Left colon (tissue), 2 donors: ENCODE data around the gene MISP3. TPM values are rescaled to one million over a fixed set of nuclear protein-coding genes. Genes with fewer than 3 reads are reported as not detected.

ENCODE experiments used
- ATAC-seq: fragments of 200-7000 bp; cut with Tn5 transposase; one replicate; pipeline ENCODE4 v1.9.1; 2020; ENCODE audit warnings: mild to moderate bottlenecking, moderate library complexity
- DNase-seq, 2 donors: peaks; one replicate each; pipeline ENCODE4 v3.0.0-alpha.2; 2020
- intact Hi-C, 2 donors: fragments of 100-400 bp; cut with DNase I in 1 of 2; cut with micrococcal nuclease in 1 of 2; formaldehyde crosslinking; loops; one replicate each; pipeline versions ENCODE4 v1.11.2 to v1.14.0; 2022; cut with DNase I, micrococcal nuclease
- total RNA-seq, 2 donors: library from RNA; stranded (reverse); fragmentation: NEBNext Ultra II Directional; extraction: Animal tissue kit (Norgen Biotek cat#: 25700); gene quantifications; one replicate each; pipeline ENCODE4 v1.2.1, GENCODE V29; 2021
- donor health status: DM: no; HTN: no; CAD: no.
- donor health status: DM: yes; HTN: yes; CAD: no.

MISP3 gene
- total RNA-seq, 2 donors from 2014 or later = 32.9 to 40.3 TPM

DNA sequence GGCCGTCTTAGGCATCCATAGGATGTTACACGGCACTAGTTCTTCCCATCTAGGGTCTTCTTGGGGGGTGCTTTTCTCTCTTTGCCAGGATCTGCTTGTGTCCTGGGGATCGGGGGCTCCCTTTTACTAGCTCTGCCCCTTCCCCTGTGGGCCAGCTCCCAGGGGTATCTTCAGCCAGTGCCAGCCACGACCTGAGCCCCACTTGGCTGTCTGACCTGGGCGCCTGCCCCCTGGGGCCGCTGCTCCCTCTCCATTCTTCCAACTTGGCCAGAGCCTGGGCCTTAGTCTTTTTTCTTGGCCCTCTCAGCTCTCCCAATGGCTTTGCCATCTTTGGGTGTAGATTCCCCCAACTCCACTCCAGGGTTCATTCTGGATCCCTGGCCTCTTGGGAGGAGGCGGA lies 41.9 kb downstream of the MISP3 start:
- ATAC-seq (no peak), DNase-seq (no peak)
- intact Hi-C loops = no loop called here

DNA sequence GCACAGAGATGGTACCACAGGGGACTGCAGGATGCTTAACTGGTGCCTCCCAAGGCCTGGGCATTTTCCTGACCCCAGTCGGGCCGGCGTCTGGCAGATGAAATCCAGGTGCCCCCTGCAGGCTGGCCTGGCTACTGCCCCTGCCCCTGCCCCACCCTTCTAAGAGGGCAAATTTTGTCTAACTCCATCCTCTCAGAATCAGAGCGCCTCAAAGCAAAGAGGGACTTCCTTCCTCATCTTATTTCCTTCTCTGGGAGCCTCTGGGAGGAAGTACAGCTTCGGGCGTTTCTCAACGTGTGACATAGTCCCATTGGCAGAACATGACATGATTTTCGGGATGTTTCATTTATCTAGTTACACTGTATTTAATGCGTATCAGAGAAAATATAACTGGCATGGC lies 42.3 kb downstream of the MISP3 start:
- intact Hi-C loops = no loop called here
- ATAC-seq (peak; percentile 16), DNase-seq (peak; percentile 59 to 77)

DNA sequence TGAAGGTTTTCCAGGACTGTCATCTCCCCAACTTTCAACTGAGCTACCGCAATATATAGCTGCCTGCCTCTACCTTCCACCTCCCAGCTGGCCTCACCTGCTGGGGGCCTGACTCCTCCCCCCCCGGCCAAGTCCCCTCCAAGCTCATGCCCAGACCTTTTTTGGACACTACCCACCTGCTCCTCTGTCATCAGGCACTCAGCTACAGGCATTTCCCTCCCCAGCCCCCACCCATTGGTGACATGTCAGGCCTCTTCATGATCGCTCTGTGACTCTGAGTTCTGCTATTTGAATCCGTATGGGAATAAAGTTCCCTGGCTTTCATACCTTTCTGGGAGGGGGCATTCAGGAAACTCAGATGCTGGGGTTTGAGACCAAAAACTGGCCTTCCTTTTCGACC lies 43.2 kb downstream of the MISP3 start:
- DNase-seq (no peak), ATAC-seq (no peak)
- intact Hi-C loops = no loop called here

DNA sequence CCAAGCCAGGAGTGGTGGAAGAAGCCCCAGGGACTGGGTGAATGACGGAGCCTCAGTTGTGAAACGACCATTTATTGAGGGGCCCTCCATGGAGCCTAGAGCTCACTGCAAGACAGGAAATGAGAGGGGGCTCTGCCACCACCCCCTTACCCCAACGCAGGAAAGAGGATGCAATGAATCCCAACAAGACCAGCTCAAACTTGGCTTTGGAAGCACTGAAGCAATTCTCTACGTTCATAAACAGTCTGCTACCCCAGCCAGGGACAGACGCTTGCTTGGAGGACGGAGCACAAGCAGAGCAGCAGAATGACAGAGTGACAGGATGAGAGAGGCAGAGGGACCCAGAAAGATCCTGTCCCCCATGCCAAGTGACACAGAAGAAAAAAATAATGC lies 43.9 kb downstream of the MISP3 start:
- intact Hi-C loops = no loop called here
- no peak for ATAC-seq
- no peak for DNase-seq

DNA sequence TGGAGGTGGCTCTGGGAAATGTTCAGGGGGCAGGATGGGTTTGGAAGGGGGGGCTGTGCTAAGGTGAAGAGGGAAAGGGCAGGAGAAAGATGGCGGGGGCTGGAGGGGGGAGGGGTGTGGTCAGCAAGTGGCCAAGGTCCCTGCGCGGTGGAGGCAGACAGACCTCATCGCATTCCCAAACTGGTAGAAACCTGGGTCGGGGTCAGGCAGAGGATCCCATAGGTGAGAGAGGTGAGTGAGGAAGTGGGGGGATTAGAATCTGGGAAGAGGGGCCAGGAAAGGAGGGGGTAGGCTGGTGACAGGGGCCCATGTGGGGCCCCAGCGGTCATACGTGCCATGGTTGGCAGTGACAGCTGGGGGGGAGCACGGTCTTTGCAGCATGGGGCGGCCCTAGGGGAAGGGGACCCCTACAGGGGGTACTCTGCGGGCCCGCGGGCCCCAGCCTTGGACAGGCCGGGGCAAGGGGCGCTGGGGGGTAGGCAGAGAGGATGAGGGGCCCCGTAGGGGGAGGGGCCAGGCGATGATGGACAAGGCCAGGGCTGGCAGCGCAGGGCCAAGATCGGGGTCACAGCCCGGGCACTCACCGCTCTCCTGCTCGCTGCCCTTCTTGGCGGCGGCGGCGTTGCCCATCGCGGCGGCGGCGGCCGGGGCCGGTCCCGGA lies 44.5 kb downstream of the MISP3 start:
- intact Hi-C loops = no loop called here
- DNase-seq (peak; percentile 48 to 55), ATAC-seq (no peak)

DNA sequence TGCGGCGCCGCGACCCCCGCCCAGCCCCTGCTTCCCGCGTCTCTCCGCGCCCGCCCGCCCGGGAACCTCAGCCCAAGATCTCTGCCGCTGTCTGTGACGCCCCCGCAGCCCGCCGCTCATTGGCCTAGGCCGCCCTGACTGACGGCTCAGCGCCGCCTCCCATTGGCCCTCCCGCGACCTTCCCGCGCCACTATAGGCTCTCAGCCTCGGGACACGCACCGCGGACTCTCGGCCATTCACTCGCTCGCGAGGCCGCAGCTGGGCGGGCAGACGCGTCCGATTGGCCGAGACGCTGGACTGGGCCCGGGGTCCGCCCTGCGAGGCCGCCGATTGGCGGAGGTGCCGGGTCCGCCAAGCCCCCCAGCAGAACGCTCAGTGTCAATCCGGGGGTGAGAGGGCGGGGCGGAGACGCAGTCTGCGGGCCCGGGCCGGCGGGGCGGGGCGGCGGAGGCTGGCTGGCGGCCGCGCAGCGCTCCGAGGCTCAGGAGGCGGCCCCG lies 45.1 kb downstream of the MISP3 start, which contains the start of gene PRKACA:
Gene PRKACA, minus strand, starts transcription at position 95 of the 497 bp plus-strand sequence. CDS start 215 bp downstream, outside the sequence.
- peak; percentile 98 to 99 for DNase-seq
- intact Hi-C loops = no loop called here
- ATAC-seq = peak; percentile 88

DNA sequence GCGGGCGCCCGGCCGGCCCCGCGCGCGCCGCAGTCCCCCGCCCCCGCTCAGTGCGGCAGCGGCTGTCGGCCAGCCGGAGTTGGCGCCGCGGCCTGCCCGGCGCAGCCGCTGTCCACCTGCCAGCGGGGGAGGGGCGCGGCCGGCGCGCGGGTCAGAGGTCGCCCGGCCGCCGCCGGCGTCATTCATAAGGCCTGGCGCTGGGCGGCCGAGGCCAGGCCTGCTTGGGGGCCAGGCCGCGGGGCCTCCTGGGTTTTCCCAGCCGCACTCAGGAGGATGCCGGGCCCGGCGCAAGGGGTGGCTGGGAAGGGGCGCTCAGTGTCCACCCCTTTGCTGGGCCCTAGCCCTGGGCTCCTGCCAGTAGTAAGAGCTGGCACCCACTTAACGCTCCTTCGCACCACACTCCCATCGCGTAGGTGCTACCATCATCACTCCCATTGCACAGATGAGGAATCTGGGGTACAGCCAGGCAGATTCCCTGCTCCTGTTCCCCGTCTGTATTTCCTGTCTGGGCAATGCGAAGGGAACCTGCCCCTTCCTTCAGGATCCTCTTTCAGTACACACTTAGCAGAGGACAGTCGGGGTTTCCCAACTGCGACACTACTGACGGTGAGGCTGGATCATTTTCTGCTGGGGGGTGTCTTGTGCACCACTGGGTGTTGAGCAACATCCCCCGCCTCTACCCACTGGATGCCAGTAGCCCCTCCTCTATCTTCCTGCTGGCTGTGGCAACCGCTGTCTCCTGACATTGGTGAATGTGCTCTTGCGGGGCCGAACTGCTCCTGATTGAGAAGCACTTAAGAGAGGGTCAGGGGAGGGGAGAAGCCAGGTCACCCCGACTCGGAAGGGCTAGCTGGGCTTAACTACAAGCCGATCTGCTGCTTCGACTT lies 45.8 kb downstream of the MISP3 start:
- intact Hi-C loops = no loop called here
- ATAC-seq (no peak), DNase-seq (peak; percentile 62 to 86)

DNA sequence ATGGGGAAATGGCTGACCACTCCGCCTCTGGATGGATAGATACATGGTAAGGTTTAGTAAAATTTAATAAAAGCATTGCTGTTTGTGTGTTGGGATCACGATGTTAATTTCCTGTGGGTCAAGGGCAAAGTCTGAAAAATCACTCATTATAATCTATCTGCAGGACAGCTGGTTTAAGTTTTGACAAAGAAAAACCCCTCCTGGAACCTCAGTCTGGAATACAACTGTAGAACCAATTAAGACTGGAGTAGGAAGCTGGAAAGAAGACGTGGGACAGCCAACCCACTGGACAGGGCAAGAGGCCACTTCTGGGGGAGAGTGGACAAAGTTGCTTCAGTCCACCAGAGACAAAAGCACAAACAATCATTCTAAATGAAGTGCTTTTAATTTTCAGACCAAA lies 46.6 kb downstream of the MISP3 start:
- intact Hi-C loops = no loop called here
- ATAC-seq (no peak), DNase-seq (no peak)

DNA sequence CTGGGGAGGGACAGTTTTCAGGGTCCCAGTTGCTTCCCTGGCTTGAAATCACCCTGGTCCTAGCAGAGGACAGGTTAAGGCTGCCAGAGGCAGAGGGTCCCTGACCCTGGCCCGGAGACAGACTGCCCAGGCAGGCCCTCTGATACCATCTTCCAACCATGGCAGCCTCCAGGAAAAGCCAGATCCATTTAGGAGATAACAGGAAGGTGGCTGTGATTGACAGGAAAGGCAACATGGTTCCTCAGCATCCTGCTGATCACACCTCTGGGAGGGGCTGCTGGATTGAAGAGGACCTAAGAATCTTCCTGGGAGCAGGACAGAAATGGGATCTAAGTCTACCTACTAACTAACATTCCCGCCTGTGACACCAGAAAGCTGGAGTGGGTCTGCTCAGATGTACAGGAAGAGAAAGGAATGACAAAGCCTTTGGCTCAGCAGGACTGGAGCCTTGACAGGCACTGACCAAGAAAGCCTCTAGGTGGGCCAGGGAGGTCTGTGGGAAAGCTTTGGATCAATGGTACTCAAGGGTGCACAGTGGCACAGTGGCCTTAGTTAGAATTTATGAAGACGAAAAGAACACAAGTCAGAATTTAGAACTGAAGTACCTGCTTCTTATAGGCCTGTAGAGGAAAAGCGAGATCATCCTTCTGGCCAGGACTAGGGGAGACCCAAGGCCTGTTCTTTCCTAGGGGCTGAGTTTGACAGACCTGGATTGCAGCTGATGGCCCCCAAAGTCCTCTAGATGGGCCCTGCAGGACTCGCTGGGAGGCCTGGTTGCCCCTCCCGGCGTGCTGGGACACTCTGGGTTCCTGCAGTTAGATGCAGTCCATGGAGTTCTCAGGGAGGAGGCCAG lies 47.3 kb downstream of the MISP3 start:
- ATAC-seq (no peak), DNase-seq (no peak)
- intact Hi-C loops = no loop called here

DNA sequence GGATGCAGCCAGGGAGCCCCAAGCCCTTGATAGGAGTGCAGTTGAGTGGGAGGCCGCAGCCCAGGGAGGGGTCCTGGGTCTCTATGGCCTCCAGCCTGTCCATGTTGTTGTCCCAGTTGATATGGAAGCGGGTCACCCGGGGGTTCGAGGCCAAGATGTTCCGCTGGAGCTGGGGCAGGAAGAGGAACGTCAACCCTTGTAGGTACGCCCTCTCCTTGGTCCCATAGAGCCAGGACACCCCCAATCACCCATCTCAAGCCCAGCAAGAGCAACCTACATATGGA lies 47.9 kb downstream of the MISP3 start:
- ATAC-seq (no peak), DNase-seq (no peak)
- intact Hi-C loops = no loop called here

DNA sequence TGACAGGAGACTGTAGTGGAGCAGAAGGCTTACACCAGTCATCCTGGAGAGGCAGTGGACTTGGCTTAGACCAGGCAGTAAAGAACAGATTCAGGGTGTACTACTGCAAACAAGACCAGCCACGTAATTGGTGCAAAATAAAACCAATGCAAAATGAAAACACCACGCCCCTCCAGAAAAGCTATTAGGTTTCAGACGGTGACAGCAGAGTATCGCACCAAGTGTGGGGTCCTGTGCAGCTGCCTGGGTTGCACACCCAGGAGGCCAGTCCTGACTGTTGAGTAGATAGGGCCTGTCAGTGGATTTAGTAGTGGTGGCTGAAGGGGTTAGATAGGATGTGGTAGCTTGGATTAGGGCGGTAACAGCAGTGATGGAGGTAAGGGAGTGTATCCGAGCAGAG lies 50.3 kb downstream of the MISP3 start:
- no peak for ATAC-seq
- intact Hi-C loops = no loop called here
- DNase-seq = no peak

Other genes starting within 250 kb of the MISP3 start
- gene NANOS3, start 195.7 kb upstream of the MISP3 start, total RNA-seq = under 1 TPM in 1 of 2 donors, not detected in 1; 0.56 TPM
- 1 to 10 TPM; 7.9 to 9.1 TPM for gene BRME1, start 166.7 kb upstream of the MISP3 start, total RNA-seq
- gene CC2D1A, start 166.6 kb upstream of the MISP3 start, total RNA-seq = 100 to 1,000 TPM in 1 of 2 donors, 10 to 100 TPM in 1; 90.8 to 132 TPM
- 1 to 10 TPM; 2.7 to 5.3 TPM for gene PODNL1, start 134.4 kb upstream of the MISP3 start, total RNA-seq
- 10 to 100 TPM; 30.5 to 33.9 TPM for gene DCAF15, start 120.3 kb upstream of the MISP3 start, total RNA-seq
- gene RFX1, start 66.5 kb upstream of the MISP3 start, total RNA-seq = 10 to 100 TPM; 11.6 to 12.0 TPM
- not detected for gene RLN3, start 44.6 kb upstream of the MISP3 start, total RNA-seq
- gene IL27RA, start 41.0 kb upstream of the MISP3 start, total RNA-seq = 1 to 10 TPM; 1.9 to 3.6 TPM
- under 1 TPM; 0.59 to 0.79 TPM for gene PALM3, start 10.7 kb upstream of the MISP3 start, total RNA-seq
- gene C19orf67, start 13.0 kb downstream of the MISP3 start, total RNA-seq = under 1 TPM in 1 of 2 donors, not detected in 1; 0.42 TPM
- 10 to 100 TPM; 45.8 to 51.5 TPM for gene SAMD1, start 18.0 kb downstream of the MISP3 start, total RNA-seq
- 10 to 100 TPM; 78.8 to 80.1 TPM for gene PRKACA, start 45.0 kb downstream of the MISP3 start, total RNA-seq
- gene ASF1B, start 63.8 kb downstream of the MISP3 start, total RNA-seq = 10 to 100 TPM in 1 of 2 donors, 1 to 10 TPM in 1; 6.5 to 12.5 TPM
- gene ADGRL1, start 133.4 kb downstream of the MISP3 start, total RNA-seq = 10 to 100 TPM; 34.6 to 55.9 TPM